EL (cell line): Measurements from ENCODE around the gene PRKD2.
"Not testable (repeated sequence)": the region's sequence is repeated elsewhere in the genome, so short reads cannot be mapped to it uniquely, and the experiment has no call there.

Experiments used
- DNase-seq: peaks from one replicate; pipeline ENCODE4 v3.0.0-alpha.2; 2016

PRKD2 gene

GRCh38 chr19:46717034-46717715 lies at the start of gene PRKD2:
TSS of gene PRKD2 (minus strand) at chr19:46717114. CDS start at chr19:46716370, 744 bp downstream.
- DNase-seq: peak; percentile 80

DNA sequence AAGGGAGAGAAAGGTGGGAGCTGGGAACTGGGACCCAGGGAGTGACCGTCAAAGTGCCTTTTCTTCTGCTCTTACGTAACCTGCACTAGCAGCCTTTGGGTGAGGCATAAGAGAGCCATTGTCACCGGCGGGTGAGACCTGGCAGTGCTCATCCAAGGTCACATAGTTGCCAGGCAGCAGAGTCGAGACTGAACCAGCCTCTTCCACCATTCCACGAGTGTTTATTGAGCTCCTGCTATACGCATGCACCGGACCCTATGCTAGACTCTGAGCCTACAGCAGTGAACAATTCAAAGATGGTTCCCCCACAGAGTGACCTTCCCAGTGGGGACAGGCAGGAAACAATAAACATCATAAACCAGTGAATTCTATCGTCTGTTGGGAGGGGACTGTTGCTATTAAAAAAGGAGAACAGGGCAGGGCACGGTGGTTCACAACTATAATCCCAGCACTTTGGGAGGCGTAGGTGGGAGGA lies 47.9 kb upstream of the PRKD2 start:
- no peak for DNase-seq

- DNase-seq: no peak
Observed at GRCh38 chr19:46762245-46762890, 45.5 kb upstream of the PRKD2 start.

DNA sequence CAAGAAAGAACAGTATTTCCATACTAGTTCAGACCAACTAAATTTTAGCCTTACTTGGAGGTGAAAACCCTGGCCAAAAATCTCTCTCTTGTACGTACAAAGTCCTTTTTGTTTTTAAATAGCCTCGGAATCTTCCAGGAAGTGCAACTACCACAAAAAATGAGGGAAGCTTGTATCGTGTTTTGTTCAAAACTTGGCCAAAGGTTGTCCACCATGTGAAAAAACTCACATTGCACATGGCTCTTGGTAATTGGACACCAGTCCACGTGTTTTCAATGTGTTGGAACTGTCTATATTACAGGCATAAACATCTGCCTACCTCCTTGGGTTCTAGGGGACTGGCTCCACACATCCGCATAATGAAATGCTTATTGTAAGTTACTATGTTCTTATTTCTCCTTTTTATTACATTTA lies 44.5 kb upstream of the PRKD2 start:
- no peak for DNase-seq

- not testable (repeated sequence) for DNase-seq
Observed at GRCh38 chr19:46760897-46761296, 44.0 kb upstream of the PRKD2 start.

- no peak for DNase-seq
Observed at GRCh38 chr19:46760363-46760762, 43.4 kb upstream of the PRKD2 start.

GRCh38 chr19:46759817-46760333 lies 43.0 kb upstream of the PRKD2 start:
- peak; percentile 58 for DNase-seq

DNA sequence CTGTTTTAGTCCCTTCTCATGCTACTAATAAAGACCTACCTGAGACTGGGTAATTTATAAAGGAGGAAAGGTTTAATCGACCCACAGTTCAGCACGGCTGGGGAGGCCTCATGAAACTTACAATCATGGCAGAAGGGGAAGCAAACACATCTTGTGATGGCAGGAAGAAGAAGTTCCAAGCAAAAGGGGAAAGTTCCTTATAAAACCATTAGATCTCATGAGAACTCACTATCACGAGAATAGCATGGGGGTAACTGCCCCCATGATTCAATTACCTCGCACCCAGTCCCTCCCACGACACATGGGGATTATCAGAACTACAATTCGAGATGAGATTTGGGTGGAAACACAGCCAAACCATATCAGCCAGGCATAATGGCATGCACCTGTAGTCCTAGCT lies 42.3 kb upstream of the PRKD2 start:
- DNase-seq: no peak

- no peak for DNase-seq
Observed at GRCh38 chr19:46756544-46756888, 39.6 kb upstream of the PRKD2 start.

DNA sequence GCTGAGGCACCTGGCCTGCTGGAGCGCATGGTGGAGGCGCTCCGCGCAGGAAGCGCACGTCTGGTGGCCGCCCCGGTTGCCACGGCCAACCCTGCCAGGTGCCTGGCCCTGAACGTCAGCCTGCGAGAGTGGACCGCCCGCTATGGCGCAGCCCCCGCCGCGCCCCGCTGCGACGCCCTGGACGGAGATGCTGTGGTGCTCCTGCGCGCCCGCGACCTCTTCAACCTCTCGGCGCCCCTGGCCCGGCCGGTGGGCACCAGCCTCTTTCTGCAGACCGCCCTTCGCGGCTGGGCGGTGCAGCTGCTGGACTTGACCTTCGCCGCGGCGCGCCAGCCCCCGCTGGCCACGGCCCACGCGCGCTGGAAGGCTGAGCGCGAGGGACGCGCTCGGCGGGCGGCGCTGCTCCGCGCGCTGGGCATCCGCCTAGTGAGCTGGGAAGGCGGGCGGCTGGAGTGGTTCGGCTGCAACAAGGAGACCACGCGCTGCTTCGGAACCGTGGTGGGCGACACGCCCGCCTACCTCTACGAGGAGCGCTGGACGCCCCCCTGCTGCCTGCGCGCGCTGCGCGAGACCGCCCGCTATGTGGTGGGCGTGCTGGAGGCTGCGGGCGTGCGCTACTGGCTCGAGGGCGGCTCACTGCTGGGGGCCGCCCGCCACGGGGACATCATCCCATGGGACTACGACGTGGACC lies 39.1 kb upstream of the PRKD2 start:
- no peak for DNase-seq

DNA sequence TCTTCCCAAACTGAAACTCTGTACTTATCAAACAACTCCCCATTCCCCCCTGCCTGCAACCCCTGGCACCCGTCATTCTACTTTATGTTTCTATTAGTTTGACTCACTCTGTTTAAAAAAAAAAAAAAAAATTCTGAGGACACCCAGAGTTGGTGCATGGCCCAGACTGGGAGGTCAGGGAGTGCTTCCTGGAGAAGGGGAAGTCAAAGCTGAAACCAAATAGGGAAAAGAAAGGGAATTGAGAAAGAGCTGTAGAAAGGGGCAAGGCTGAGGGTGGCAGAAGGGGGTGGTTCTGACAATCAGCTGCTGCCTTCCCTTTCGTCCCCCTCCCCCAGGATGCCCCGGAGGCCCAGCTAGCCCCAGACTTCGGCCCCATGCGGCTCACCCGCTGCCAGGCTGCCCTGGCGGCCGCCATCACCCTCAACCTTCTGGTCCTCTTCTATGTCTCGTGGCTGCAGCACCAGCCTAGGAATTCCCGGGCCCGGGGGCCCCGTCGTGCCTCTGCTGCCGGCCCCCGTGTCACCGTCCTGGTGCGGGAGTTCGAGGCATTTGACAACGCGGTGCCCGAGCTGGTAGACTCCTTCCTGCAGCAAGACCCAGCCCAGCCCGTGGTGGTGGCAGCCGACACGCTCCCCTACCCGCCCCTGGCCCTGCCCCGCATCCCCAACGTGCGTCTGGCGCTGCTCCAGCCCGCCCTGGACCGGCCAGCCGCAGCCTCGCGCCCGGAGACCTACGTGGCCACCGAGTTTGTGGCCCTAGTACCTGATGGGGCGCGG lies 38.4 kb upstream of the PRKD2 start:
- DNase-seq: peak; percentile 43

GRCh38 chr19:46753420-46754155 lies 36.7 kb upstream of the PRKD2 start:
- peak; percentile 36 for DNase-seq

DNA sequence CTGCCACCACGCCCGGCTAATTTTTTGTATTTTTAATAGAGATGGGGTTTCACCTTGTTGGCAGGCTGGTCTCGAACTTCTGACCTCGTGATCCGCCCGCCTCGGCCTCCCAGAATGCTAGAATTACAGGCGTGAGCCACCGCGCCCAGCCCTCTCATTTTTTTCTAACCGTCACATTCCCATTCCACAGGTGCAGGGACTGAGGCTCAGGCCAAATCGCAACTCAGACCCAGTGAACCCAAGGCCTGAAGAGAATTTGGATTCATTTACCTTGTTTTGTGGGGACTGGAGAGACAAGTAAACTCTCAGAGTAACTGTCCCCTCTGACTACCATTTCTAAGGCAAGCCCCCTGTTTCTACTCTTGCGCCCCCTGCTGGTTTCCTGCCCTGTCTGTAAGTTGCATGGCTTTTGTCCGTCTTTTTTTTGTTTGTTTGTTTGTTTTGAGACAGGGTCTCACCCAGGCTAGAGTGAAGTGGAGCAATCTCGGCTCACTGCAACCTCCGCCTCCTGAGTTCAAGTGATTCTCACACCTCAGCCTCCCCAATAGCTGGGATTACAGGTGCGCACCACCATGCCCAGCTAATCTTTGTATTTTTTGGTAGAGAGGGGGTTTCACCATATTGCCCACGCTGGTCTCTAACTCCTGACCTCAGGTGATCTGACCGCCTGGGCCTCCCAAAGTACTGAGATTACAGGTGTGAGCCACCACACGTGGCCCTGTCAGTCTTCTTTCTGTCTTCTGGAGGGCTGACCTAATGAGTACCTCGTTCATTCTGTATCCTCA lies 31.6 kb upstream of the PRKD2 start:
- peak; percentile 61 for DNase-seq

DNA sequence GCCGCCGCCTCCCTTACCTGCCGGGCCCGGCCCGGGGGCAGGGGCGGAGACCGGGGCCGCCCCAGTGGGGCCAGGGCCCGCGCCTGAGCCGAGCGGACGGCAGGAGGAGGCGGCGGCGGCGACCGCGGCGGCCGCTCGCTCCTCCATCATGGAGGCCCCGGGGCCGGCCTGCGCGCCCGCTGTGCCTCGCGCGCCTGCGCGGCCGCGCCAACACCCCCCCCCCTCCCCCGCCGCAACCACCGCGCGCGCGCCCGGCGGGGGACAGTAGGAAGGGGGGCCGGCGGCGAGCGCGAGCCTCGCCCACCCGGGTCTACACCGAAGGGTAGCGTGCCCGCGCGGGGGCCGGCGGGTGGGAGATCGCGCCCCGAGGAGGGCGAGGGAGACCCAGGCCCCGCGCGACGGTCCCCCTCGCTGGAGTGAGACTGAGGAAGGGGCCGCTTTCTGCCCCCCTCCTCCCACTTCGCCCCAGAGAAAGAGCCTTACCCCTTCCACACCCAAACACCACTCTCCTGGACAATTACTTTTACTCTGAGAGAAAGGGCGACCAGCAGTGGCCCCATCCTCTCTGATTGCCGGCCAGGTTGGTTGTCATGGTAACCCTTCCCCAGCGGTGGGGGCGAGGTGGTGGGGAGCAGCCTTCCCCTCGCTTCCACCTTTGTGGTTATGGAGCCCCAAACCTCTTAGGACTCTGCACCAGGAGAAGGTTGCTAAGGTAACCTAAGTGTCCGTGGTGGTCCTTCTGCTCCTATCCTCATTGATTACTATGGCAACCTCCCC lies 29.6 kb upstream of the PRKD2 start, which contains the start of gene STRN4:
STRN4 (minus strand) TSS at position 170 of the 777 bp plus-strand sequence; CDS start at position 150, 20 bp downstream.
- peak; percentile 53 for DNase-seq

DNA sequence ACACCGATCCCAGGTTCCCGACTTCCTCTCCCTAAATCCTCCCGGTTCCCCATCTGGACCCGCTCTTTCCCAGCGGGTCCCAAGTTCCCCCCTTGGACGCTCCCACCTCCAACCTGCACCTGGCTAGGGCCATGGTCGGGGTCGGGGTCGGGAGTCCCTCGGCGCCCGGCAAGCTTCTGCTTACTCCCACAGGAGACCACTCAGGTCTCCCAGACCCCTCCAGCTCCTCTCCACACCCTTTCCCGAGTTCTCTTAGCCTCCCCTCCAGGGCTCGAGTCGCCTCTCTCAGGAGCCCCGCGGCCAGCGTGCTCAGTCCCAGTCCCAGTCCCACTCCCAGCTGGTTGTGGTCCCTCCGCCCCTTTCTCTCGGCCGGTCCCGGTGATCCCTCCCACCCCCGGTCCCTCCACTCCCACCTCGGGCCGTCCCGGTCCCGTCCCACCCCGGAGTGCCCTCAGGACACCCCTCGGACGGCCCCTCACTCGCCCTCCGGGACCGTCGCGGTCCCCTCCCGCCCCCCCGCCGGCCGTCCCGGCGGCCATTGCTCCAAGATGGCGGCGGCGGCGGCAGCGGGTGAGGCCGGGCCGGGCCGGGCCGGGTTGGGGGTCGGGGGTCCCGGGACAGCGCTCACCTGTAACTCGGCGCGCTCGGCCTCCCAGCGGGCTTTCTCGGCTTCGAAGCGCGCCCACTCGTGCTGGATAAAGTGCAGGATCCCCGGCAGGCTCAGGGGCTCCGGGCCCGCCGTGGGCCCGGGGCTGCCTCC lies 28.8 kb upstream of the PRKD2 start, which contains the start of gene FKRP:
FKRP (plus strand) TSS at position 537 of the 760 bp plus-strand sequence. CDS start 9,394 bp downstream, outside the sequence.
- no peak for DNase-seq

GRCh38 chr19:46745030-46745429 lies 28.1 kb upstream of the PRKD2 start:
- DNase-seq: no peak

DNA sequence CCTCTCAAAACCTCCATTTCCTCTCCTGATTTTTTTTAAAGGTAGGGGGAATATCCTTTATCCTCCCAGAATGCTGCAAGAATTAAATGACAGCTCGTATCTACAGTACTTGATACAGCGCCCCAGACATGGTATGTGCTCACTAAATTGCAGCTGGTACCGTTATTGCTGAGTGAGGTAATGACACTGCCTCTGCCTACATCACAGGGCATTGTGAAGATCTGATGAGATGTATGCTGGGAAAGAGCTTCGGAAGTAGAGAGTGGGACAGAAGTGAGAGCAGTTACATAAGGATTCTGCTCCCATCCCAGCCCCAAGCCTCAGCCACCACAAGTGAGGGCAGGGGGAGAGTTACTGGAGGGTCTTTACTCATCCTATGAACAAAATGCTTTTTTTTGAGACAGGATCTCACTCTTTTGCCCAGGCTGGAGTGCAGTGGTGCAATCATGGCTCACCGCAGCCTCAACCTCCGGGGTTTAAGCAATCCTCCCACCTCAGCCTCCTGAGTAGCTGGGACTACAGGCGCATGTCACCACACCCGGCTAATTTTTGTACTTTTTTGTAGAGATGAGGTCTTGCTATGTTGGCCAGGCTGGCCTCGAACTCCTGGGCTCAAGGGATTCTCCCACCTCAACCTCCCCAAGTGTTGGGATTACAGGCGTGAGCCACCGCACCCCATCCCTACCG lies 27.2 kb upstream of the PRKD2 start:
- no peak for DNase-seq

- no peak for DNase-seq
Observed at GRCh38 chr19:46742926-46743480, 26.1 kb upstream of the PRKD2 start.
